Natural killer cell treated with Interleukin-12 subunit alpha and Interleukin-12 subunit beta and Interleukin-15 and Interleukin-18, amount 100 ng/mL, for 72 hours (primary cell): ENCODE measurements around the gene SPNS2. TPM values are rescaled to one million over a fixed set of nuclear protein-coding genes. Genes with fewer than 3 reads are reported as not detected.
A peak's percentile ranks its signal among the peaks of the same experiment; 100 is the strongest.

ENCODE experiments used
- ATAC-seq, 2 donors: fragments of 150-1000 bp; cut with Tn5 transposase in 1 of 2; sonication (Bioruptor Pico), chemical (Tn5 transposase) in 1 of 2; 2 replicates each; pipeline ENCODE4 v1.10.0; 2021
- DNase-seq: peaks from one replicate; pipeline ENCODE4 v3.0.0; 2022; ENCODE audit warnings: low spot score
- H3K27ac Mint-ChIP-seq, 2 donors: 1 replicate in 1 of 2; 2 replicates in 1 of 2; pipeline ENCODE4 v1.8.0; 2022; ENCODE audit warnings: mixed read lengths in 2 of 2, mild to moderate bottlenecking in 1 of 2, moderate library complexity in 1 of 2
- H3K27me3 Mint-ChIP-seq, 2 donors: 1 replicate in 1 of 2; 2 replicates in 1 of 2; pipeline ENCODE4 v1.8.0; 2022; ENCODE audit warnings: mixed read lengths in 2 of 2
- H3K36me3 Mint-ChIP-seq: one replicate; pipeline ENCODE4 v1.8.0; 2022; ENCODE audit warnings: mixed read lengths
- H3K4me1 Mint-ChIP-seq, 2 donors: 1 replicate in 1 of 2; 2 replicates in 1 of 2; pipeline ENCODE4 v1.8.0; 2022; ENCODE audit warnings: low read depth in 2 of 2, mixed read lengths in 2 of 2, mild to moderate bottlenecking in 1 of 2
- H3K4me3 Mint-ChIP-seq: one replicate; pipeline ENCODE4 v1.8.0; 2022; ENCODE audit warnings: mixed read lengths
- H3K9me3 Mint-ChIP-seq: 2 replicates; pipeline ENCODE4 v1.8.0; 2022; ENCODE audit warnings: mixed read lengths
- total RNA-seq, 2 donors: library from RNA; stranded (reverse); gene quantifications; one replicate each; pipeline ENCODE4 v1.2.3, GENCODE V29; 2022

Gene SPNS2
- total RNA-seq, 2 donors from 2014 or later, result not detected

- Mint-ChIP-seq H3K27me3 (no peaks in the 10 kb centered on the region), H3K27ac (no peak overlapping the region), H3K4me1 (peaks cover 13 to 16% of the 10 kb centered on the region in 2 donors), H3K9me3 (no peaks in the 10 kb centered on the region), H3K4me3 (no peak overlapping the region), H3K36me3 (no peaks in the 10 kb centered on the region)
- ATAC-seq (no peak), DNase-seq (no peak)
Measured at GRCh38 chr17:4514206-4514605, 15.5 kb downstream of the SPNS2 start.

- no peak overlapping the region for H3K4me3 Mint-ChIP-seq
- no peak overlapping the region for H3K27ac Mint-ChIP-seq
- ATAC-seq, result no peak
- no peaks in the 10 kb centered on the region for H3K27me3 Mint-ChIP-seq
- no peaks in the 10 kb centered on the region for H3K9me3 Mint-ChIP-seq
- H3K36me3 Mint-ChIP-seq, result no peaks in the 10 kb centered on the region
- no peak for DNase-seq
- H3K4me1 Mint-ChIP-seq, result peaks cover 7 to 10% of the 10 kb centered on the region in 2 donors
Measured at GRCh38 chr17:4514779-4515178, 16.1 kb downstream of the SPNS2 start.

GRCh38 chr17:4515501-4515900, 16.8 kb downstream of the SPNS2 start:
- Mint-ChIP-seq H3K4me1 (peaks cover 6 to 8% of the 10 kb centered on the region in 2 donors), H3K27me3 (no peaks in the 10 kb centered on the region), H3K9me3 (no peaks in the 10 kb centered on the region), H3K27ac (no peak overlapping the region), H3K36me3 (no peaks in the 10 kb centered on the region), H3K4me3 (no peak overlapping the region)
- ATAC-seq, result no peak
- no peak for DNase-seq

GRCh38 chr17:4516735-4517134, 18.1 kb downstream of the SPNS2 start:
- Mint-ChIP-seq H3K27ac (no peak overlapping the region), H3K36me3 (no peaks in the 10 kb centered on the region)
- ATAC-seq, result no peak

GRCh38 chr17:4518901-4519300, 20.2 kb downstream of the SPNS2 start:
- Mint-ChIP-seq H3K9me3 (no peaks in the 10 kb centered on the region), H3K36me3 (no peaks in the 10 kb centered on the region), H3K4me3 (no peak overlapping the region), H3K27me3 (no peaks in the 10 kb centered on the region), H3K27ac (no peak overlapping the region), H3K4me1 (no peaks in the 10 kb centered on the region)
- no peak for DNase-seq
- ATAC-seq, result no peak

More at GRCh38 chr17:4516735-4517134, 18.1 kb downstream of the SPNS2 start:
- Mint-ChIP-seq H3K4me1 (no peaks in the 10 kb centered on the region), H3K27me3 (no peaks in the 10 kb centered on the region), H3K4me3 (no peak overlapping the region), H3K9me3 (no peaks in the 10 kb centered on the region)
- no peak for DNase-seq

GRCh38 chr17:4519361-4519788, 20.7 kb downstream of the SPNS2 start:
- no peaks in the 10 kb centered on the region for H3K9me3 Mint-ChIP-seq
- ATAC-seq (no peak), DNase-seq (no peak)
- H3K4me3 Mint-ChIP-seq, result no peak overlapping the region
- no peaks in the 10 kb centered on the region for H3K4me1 Mint-ChIP-seq
- no peaks in the 10 kb centered on the region for H3K27me3 Mint-ChIP-seq
- H3K36me3 Mint-ChIP-seq, result no peaks in the 10 kb centered on the region
- H3K27ac Mint-ChIP-seq, result no peak overlapping the region

GRCh38 chr17:4520060-4520893, 21.6 kb downstream of the SPNS2 start:
- Mint-ChIP-seq H3K4me3 (no peak overlapping the region), H3K27me3 (no peaks in the 10 kb centered on the region), H3K9me3 (no peaks in the 10 kb centered on the region), H3K4me1 (no peaks in the 10 kb centered on the region), H3K27ac (no peak overlapping the region), H3K36me3 (no peaks in the 10 kb centered on the region)
- ATAC-seq, result peak in 1 of 2 donors; percentile 8
- no peak for DNase-seq

GRCh38 chr17:4520894-4521600, 22.4 kb downstream of the SPNS2 start:
- Mint-ChIP-seq H3K27me3 (peaks cover 3 to 4% of the 10 kb centered on the region in 2 donors), H3K27ac (no peak overlapping the region), H3K36me3 (no peaks in the 10 kb centered on the region), H3K4me3 (no peak overlapping the region), H3K9me3 (no peaks in the 10 kb centered on the region), H3K4me1 (no peaks in the 10 kb centered on the region)
- DNase-seq (no peak), ATAC-seq (no peak)

GRCh38 chr17:4522661-4523060, 24.0 kb downstream of the SPNS2 start:
- Mint-ChIP-seq H3K4me3 (no peak overlapping the region), H3K36me3 (no peaks in the 10 kb centered on the region), H3K4me1 (no peaks in the 10 kb centered on the region), H3K9me3 (no peaks in the 10 kb centered on the region), H3K27ac (no peak overlapping the region), H3K27me3 (peaks cover 3 to 7% of the 10 kb centered on the region in 2 donors)
- no peak for ATAC-seq
- DNase-seq, result no peak

GRCh38 chr17:4523946-4524345, 25.3 kb downstream of the SPNS2 start:
- Mint-ChIP-seq H3K27me3 (peaks cover 3 to 7% of the 10 kb centered on the region in 2 donors), H3K4me1 (no peaks in the 10 kb centered on the region), H3K36me3 (no peaks in the 10 kb centered on the region), H3K27ac (no peak overlapping the region), H3K9me3 (no peaks in the 10 kb centered on the region), H3K4me3 (no peak overlapping the region)
- ATAC-seq (no peak), DNase-seq (no peak)

- DNase-seq (no peak), ATAC-seq (no peak)
- no peak overlapping the region for H3K27ac Mint-ChIP-seq
- H3K4me3 Mint-ChIP-seq, result no peak overlapping the region
- no peaks in the 10 kb centered on the region for H3K36me3 Mint-ChIP-seq
- H3K4me1 Mint-ChIP-seq, result no peaks in the 10 kb centered on the region
- H3K27me3 Mint-ChIP-seq, result peaks cover 3 to 7% of the 10 kb centered on the region in 2 donors
- H3K9me3 Mint-ChIP-seq, result no peaks in the 10 kb centered on the region
Measured at GRCh38 chr17:4525691-4526397, 27.2 kb downstream of the SPNS2 start.

- Mint-ChIP-seq H3K36me3 (no peaks in the 10 kb centered on the region), H3K27me3 (peaks cover 7 to 12% of the 10 kb centered on the region in 2 donors), H3K9me3 (no peaks in the 10 kb centered on the region), H3K4me1 (peaks cover 0 to 3% of the 10 kb centered on the region in 2 donors), H3K27ac (no peak overlapping the region), H3K4me3 (no peak overlapping the region)
- ATAC-seq, result no peak
- DNase-seq, result no peak
Measured at GRCh38 chr17:4527134-4527533, 28.5 kb downstream of the SPNS2 start.

GRCh38 chr17:4527566-4528125, 29.0 kb downstream of the SPNS2 start:
- no peak for DNase-seq
- Mint-ChIP-seq H3K27me3 (peaks cover 7 to 15% of the 10 kb centered on the region in 2 donors), H3K27ac (no peak overlapping the region), H3K4me3 (no peak overlapping the region), H3K9me3 (no peaks in the 10 kb centered on the region), H3K36me3 (no peaks in the 10 kb centered on the region), H3K4me1 (peaks cover 0 to 4% of the 10 kb centered on the region in 2 donors)
- ATAC-seq, result no peak
